GM19023 (cell line): ENCODE results near the gene CCDC85A.

Experiments
- ATAC-seq: cut with Tn5 transposase; IDR thresholded peaks from one replicate; pipeline ENCODE4 v1.9.1; 2021; ENCODE audit warnings: mild to moderate bottlenecking, moderate library complexity; ENCODE audit not compliant: unreplicated experiment

Gene CCDC85A

DNA sequence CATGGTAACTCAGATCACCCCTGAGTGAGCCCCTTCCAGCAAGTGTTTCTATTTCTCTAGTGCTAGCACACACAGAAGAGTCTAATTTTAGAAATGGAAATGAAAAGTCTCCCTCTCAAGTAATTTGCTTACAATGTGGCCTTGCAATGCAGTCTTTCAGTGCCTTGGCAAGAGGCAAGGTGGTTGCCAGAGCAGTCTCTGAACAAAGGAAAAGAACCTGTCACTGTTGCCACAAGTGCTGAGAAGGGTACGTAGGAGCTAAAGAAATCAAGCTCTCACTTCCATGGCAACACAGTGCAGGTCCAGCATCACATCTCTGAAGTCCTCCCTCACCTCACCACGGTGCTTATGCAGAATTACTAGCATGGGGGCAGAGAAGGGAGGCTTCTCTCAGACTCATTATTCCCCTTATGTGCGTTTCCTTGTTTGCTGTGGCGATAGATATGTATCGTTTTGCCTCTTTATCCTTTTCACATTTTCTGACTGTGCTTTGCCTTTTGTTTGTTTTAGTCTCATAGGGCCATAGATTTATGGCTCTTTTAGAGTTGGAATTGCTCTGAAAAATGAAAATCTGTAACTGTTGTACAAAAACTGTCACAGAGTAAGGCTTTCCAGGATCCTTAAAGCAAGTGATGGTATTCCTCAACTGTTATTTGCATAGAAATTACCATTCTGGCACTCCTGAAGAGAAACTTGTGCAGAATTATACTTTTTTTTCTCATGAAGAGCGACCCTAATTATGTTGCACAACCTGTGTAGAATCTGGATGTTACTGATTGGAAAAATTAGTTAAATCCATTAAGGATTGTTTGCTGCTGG, 164.8 kb downstream of the CCDC85A start:
- ATAC-seq, result peak; percentile 67

DNA sequence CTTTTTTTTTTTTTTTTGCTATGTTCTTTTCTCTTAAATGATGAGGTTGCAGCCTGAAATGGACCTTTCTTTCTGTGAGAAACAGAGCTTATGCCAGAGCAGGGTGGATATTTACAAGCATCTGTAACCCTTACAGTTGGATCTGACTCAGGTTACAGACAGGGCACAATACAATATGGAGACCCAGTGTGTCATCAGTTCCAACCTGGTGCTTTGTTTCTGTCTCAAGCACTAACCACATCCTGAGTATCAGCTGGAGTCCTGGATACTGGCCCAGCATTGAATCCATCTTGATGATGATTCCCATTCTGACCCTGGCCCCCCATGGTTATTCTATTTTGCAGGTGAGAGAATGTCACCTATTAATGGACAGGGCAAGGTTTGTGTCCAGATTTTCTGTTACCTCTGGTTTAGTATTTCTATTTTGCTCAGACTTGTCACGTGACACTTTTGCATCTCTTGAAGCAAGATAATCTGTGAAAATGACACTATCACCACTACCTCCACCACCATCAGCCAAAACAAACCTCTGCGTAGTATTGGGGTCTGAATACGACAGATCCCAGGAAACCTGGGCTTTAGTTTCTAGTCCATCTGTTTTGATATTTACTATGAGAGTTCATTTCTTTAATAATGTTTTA, 174.0 kb downstream of the CCDC85A start:
- ATAC-seq, result no peak

DNA sequence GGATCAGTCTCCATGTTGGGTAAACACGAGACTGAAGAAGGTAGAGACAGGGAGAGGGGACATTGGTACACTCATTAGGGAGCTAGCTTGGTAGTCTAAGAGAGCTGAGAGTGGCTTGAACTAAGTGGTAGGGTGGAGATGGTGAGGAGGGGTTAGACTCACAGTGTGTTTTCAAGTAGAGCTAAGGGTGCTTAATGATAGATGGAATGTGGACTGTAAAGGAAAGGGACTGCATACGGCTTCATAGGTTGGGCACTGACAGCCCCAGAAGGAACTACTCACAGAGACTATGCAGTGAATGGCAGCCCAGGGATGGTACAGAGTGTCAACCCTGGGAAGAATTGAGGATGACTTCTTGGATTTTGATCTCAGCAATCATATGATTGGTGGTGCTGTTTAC, 178.1 kb downstream of the CCDC85A start:
- no peak for ATAC-seq

DNA sequence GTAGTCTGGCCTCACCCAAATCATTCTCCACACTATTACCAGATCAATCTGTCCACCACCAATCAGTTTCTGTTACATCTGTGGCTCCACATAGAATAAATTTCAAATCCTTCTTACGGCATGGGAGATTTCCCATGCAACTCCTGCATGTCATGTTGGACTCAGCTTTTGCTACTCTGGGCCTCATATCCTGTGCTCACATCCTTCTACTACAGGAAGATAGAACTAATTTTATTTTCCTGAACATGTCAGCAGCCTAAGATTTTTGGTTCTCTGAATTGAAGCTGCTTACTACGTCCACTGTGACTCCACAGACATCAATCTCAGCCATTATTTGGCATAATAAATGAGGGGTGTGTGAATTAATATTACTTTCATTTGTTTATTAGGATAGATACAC, 181.1 kb downstream of the CCDC85A start:
- ATAC-seq, result no peak

DNA sequence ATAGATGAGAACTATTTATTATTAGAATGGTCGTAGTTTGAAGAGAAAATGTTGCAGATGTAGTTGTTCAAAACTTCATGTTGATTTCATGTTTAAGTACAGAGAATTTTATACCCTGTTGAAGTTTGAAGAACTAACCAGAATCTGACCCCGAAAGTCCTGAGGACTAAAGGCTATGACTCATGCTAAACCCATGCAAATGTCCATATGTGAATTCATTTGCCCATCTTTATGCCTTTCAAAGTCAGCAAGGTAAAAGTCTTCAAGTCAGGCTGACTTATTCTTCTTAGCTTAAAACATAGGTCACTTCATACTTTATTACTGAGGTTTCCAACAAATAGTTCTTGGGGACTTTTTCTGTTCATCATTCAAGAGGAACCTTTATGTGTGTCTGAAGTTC, 185.5 kb downstream of the CCDC85A start:
- no peak for ATAC-seq

DNA sequence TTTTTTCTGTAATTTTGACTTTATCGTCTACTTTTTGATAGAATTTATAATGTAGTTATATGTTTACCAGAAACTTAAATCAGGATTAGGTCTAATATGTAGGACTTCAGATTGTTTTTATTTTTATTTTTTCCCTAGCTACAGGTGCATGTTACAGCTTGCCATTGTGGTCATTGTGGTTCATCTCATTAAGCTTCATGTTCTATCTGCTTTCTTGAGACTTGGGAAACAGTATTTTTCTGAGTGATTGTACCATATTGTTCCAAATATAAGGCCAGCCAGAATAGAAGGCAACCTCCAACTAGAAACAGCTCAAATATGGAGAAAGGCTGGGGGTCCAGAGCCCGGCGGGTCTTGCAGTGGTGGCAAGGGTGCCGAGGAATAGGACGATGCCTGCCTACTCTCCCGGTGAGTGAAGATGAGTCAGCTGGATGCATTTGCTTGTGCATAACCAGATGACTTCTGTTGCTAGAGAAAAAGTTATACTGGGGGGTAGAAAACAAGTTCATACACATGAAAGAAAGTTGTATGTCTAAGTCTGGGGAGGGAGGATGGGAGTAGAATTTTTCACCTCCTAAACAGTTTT, 188.4 kb downstream of the CCDC85A start:
- no peak for ATAC-seq

DNA sequence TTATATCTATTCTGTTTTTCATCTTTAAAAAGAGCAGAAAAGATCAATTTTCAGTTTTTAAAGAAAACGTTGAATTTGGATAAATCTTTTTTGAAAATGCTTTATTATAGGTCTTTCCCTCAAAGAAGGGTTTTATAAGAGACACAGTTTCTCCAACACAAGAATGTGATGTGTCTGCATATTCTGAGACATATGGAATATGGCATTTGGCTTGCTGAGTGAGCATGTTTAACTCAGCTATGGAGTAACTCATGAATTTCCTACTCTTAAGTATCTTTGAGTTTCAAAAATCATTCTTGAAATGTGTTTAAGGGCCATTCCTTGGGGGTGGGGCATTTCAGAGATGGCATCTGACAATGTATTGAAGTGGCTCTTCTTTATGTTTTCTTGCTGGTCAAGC, 191.5 kb downstream of the CCDC85A start:
- ATAC-seq, result no peak

DNA sequence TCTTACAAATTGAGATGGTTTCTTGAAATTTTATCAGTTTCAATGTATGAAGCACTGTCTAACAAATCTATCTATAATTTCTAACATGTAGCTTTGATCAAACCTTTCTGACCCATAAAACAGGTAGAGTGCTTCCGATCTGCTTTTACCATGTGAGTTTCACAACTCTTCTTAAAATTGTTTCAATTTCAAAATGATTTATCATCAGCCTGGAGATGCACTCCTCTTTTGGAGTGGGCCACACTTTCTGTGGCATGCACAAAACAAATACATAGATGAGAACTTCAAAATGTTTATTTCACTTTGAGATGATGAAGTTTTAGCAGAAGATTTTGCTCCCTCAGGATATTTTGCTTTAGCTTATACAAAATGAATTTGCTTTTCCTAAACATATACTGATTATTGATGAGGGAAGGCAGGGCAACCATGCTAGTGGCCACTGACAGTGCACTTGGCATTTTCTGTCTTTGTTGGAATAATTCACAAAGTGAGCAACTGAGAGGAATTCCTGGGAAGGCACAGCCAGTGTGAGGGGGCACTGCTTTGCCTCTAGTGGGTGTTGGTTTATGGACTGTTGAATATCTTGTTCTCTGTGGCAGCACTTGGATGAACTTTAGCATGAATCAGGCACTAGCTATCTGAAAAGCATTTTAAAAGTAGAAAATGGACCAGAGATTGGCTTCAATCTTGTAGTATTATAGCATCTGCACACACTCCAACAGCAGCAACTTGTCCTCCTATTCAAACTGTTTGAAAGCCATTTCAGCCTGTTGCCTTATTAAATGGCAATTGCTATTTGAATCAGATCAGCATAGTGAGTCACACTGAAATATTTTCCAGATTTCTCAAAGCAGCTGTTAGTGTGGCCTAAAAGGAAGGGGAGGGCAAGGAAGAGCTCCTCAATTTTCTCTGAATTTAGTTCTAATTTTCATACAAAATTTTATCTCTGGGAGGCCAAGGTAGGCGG, 193.2 kb downstream of the CCDC85A start:
- ATAC-seq, result no peak

DNA sequence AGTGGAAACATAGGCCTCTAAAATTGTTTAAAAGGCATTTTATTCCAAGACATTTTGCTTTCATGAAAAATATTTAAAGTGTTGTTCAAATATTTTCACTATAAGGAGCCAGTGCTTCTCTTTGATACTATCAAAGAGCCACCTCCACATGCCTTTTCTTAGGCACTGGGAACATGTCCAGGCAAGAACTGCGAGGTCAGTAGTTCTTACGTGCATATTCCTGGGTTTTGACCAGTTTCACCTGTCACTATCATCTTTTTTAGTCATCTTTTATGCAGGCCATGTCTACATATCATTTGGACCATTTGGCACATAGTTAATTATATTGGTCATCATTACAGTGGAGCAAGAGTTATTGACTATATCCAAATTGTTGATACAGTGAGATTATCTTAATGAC, 195.3 kb downstream of the CCDC85A start:
- ATAC-seq, result no peak

DNA sequence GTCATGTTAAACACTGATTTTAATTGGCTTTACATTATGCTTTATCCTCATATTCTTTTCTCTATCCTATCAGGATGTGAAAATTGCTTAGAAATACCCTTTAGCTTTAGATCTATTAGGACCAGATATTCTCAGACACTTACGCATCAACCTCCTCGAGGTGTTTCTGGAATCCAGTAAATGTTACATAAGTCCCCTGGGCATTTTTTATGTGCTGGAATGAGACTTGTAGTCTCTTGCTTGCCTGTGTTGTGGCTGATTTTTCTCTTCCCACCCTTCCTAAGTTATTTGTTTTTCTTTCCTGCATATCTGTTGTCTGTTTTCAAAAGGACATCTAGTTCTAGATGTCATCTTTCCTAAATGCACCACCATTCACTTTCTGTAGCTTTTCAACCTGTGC, 197.1 kb downstream of the CCDC85A start:
- no peak for ATAC-seq

DNA sequence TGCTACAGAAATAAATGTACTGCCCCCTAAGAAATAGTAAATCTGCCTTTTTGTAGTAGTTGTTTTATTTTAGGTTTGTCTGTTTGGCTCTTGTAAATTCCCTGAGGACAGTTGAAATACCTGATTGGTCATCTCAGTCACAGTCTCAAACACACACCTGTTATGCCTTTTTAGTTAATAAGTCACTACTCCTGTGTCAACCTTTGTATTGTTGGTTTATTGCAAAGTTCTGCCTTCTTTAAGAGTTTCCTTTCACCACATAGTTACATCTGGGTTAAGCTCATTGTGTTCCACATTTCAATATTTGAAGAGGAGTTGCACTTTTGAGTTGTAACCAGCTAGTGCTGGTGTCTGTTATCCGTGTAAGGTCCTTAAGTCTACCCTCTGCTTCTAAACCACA, 198.7 kb downstream of the CCDC85A start:
- ATAC-seq, result no peak

DNA sequence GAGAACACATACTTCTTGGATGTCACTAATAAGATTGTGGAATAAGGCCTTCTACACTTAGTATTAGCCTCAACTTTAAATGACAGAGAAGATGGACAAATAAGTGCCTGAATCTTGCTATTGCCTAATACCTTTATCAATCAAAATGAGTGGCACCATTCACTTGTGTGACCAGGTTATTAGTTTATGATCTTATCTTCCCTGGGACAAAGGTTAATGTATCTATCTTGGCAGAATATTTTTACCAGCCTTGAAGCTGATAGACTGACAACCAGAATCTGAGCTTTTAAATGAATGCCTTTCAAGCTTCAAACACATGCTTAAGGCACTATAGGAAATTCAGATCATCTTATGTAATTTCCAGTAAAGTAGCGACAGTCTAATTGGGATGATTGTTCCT, 202.9 kb downstream of the CCDC85A start:
- no peak for ATAC-seq

DNA sequence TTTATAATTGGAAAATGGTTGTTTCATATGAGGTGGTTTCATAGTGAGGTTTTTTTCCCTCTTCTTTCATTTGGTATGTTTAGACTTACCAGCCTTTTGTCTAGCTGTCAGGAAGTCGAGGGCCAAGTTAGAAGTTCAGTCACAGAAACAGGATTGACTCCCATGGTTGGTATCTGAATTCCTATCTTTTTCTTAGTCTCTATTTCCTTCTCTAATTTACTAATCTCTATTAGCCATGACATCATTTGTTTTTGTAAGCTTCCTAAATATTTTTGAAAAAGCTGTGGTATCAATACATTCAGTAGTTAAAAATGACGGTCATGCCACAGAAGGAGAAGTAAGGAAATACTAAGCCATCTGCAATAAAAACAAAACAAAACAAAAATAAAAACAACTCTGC, 206.9 kb downstream of the CCDC85A start:
- no peak for ATAC-seq

DNA sequence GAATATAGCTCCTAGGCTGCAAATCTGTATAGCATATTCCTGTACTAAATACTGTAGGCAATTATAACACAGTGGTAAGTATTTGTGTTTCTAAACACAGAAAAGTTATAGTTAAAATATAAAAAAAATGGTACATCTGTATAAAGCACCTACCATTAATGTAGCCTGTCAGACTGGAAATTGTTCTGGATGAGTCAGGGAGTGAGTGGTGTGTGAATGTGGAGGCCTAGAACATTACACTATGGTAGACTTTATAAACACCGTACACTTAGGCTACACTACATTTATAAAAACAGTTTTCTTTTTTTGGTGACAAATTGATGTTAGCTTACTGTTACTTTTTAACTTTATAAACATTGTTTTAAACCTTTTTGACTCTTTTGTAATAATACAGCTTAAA, 226.3 kb downstream of the CCDC85A start:
- ATAC-seq, result no peak

DNA sequence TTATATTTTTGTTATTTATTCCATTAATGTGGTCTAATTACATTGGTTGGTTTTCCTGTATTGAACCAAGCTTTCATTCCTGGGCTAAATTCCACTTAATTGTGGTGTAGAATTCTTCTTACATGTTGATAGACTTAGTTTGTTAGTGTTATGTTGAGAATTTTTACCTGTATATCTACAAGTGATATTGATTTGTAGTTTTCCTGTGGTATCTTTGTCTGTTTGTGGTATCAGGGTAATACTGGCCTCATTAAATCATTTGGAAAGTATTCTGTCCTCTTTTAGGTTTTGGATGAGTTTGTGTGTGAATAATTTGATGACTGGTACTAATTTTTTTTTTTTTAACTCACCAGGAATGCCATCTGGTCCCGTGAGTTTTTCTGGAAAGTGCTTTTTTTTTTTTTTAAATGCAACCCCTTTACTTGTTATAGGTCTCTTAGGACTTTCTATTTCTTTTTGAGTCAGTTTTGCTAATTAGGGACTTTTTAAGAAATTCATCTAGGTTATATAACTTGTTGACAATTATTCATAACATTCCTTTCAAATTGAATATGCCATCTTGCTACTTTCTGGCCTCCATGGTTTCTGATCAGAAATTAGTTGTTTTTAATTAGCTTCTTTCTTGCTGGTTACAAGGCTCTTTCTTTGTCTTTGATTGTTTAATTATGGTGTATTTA, 232.8 kb downstream of the CCDC85A start:
- ATAC-seq, result no peak
